HepG2 (cell line): Measurements from ENCODE around the gene PGC. TPM values are rescaled to one million over a fixed set of nuclear protein-coding genes. Genes with fewer than 3 reads are reported as not detected.
A peak's percentile ranks its signal among the peaks of the same experiment; 100 is the strongest.

Source experiments
- ARID2 ChIP-seq: sonication (generic); formaldehyde crosslinking; IDR thresholded peaks from 2 replicates; pipeline ENCODE4 v1.8.1; 2022; ENCODE audit warnings: mild to moderate bottlenecking, missing genetic modification reagents, borderline replicate concordance
- ERF ChIP-seq: IDR thresholded peaks from 2 replicates; pipeline ENCODE4 v1.6.1; 2018; ENCODE audit warnings: missing biosample characterization, missing genetic modification reagents
- ETV6 ChIP-seq: sonication (generic); formaldehyde crosslinking; conservative IDR thresholded peaks from 2 replicates; pipeline ENCODE4 v1.4.0; 2020; ENCODE audit warnings: missing genetic modification reagents
- FOSL1 ChIP-seq: sonication (generic); formaldehyde crosslinking; IDR thresholded peaks from 2 replicates; pipeline ENCODE4 v1.9.0; 2021; ENCODE audit warnings: missing genetic modification reagents, borderline replicate concordance
- GPN1 ChIP-seq: sonication (generic); formaldehyde crosslinking; IDR thresholded peaks from 2 replicates; pipeline ENCODE4 v1.5.1; 2020; ENCODE audit warnings: missing genetic modification reagents, borderline replicate concordance
- JUNB ChIP-seq: sonication (generic); formaldehyde crosslinking; IDR thresholded peaks from 2 replicates; pipeline ENCODE4 v1.8.0; 2022; ENCODE audit warnings: missing genetic modification reagents, mild to moderate bottlenecking, borderline replicate concordance
- KDM6A ChIP-seq: IDR thresholded peaks from 2 replicates; pipeline ENCODE4 v1.6.1; 2016; ENCODE audit warnings: low read depth
- ZBTB42 ChIP-seq: sonication (generic); formaldehyde crosslinking; IDR thresholded peaks from 2 replicates; pipeline ENCODE4 v1.5.0; 2020; ENCODE audit warnings: mild to moderate bottlenecking, missing genetic modification reagents
- ZNF329 ChIP-seq: sonication (generic); formaldehyde crosslinking; IDR thresholded peaks from 2 replicates; pipeline ENCODE4 v1.9.0; 2021; ENCODE audit warnings: low read depth, mild to moderate bottlenecking, missing genetic modification reagents
- polyA plus RNA-seq, 8 experiments: library from polyadenylated mRNA; depleted of rRNA in 3 of 8; stranded (reverse) in 7 of 8; unstranded in 1 of 8; fragments of >200 nt; fragmentation: Illumina TruSeq in 4 of 8; extraction: Trizol in 4 of 8; gene quantifications; 2 replicates each; pipeline versions ENCODE4 v1.2.1 to v1.2.3, GENCODE V29; 2011 to 2016; ENCODE audit warnings: low read depth in 4 of 8, missing spikeins in 1 of 8, mixed read lengths in 1 of 8; ENCODE audit not compliant: insufficient read depth in 1 of 8
- total RNA-seq, 5 experiments: library from RNA; depleted of rRNA; stranded (reverse); fragments of >200 nt; fragmentation: Illumina TruSeq; extraction: Trizol; gene quantifications; 2 replicates each; pipeline ENCODE4 v1.2.3, GENCODE V29; 2016; ENCODE audit warnings: low read depth in 1 of 5
- TF ChIP-seq, protein P1 (sequence below): sonication (generic); formaldehyde crosslinking; IDR thresholded peaks from 2 replicates; pipeline ENCODE4 v1.8.1; 2023; ENCODE audit warnings: missing genetic modification reagents, inconsistent platforms, borderline replicate concordance
- TF ChIP-seq, protein P2 (sequence below): sonication (generic); formaldehyde crosslinking; IDR thresholded peaks from 2 replicates; pipeline ENCODE4 v1.9.0; 2022; ENCODE audit warnings: low read depth, missing genetic modification reagents
- TF ChIP-seq, protein P3 (sequence below), 2 experiments: fragments of 450-650 bp in 1 of 2; sonication (generic) in 1 of 2; formaldehyde crosslinking in 1 of 2; IDR thresholded peaks; 2 replicates each; pipeline versions ENCODE4 v1.6.1 to v1.8.0; 2016 to 2022; ENCODE audit warnings: antibody characterized with exemption in 1 of 2, mild to moderate bottlenecking in 1 of 2, missing genetic modification reagents in 1 of 2
- TF ChIP-seq, protein P4 (sequence below): IDR thresholded peaks from 2 replicates; pipeline ENCODE4 v1.6.1; 2016; ENCODE audit warnings: mild to moderate bottlenecking

The PGC gene
- total and polyA plus RNA-seq, 2 of the 13 experiments (the other 11 are each of a cell fraction or from before 2014, with no cell fraction given), result 426 to 502 TPM

DNA sequence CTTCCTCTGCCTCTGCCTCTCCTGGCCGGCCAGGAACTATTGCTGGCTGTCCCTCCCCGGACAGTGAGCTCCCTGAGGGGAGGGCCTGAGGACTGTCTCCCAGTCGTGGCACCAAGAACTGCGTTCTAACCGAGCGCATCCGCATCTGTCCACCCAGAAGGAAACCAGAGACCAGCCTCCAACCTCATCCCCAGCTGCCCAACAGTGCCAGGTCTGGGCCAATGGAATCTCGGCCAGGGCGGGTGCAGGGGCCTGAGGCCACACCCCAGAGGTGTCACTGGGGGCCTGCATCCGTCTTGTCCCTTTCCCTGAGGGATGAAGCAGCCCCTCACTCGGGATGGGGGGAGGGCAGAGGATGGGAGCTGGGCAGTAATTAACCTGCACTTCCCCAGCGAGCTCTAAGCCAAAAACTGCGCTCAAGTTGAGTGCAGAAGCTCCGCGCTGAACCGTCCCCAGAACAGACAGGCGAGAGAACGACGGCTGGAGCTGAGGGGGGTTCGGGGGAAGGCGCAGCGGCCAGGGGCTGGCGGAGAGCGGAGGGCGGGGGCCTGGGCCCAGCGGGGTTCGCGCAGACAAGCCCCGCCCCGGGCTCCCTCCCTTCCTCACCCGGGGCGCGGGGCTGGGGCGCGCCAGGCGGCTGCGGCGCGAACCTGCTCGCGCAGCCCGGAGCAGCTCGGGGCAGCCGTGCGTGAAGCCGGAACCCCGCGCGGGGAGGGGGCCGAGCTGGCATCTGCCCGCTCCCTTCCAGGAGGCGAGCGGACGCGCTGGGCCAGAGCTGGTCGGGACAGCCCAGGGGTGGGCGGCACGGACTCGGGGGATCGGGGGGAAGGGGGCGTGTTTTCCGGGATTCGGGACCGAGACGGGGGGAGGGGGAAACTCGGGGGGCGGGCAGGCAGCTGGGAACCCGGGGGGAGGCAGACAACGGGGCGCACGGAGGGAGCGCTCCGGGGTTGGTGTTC lies 13.2 kb downstream of the PGC start (continued):
- TF ChIP-seq, protein P1, sequence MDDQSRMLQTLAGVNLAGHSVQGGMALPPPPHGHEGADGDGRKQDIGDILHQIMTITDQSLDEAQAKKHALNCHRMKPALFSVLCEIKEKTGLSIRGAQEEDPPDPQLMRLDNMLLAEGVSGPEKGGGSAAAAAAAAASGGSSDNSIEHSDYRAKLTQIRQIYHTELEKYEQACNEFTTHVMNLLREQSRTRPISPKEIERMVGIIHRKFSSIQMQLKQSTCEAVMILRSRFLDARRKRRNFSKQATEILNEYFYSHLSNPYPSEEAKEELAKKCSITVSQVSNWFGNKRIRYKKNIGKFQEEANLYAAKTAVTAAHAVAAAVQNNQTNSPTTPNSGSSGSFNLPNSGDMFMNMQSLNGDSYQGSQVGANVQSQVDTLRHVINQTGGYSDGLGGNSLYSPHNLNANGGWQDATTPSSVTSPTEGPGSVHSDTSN (CRISPR knock-in tag), result no peak
- TF ChIP-seq, protein P2, sequence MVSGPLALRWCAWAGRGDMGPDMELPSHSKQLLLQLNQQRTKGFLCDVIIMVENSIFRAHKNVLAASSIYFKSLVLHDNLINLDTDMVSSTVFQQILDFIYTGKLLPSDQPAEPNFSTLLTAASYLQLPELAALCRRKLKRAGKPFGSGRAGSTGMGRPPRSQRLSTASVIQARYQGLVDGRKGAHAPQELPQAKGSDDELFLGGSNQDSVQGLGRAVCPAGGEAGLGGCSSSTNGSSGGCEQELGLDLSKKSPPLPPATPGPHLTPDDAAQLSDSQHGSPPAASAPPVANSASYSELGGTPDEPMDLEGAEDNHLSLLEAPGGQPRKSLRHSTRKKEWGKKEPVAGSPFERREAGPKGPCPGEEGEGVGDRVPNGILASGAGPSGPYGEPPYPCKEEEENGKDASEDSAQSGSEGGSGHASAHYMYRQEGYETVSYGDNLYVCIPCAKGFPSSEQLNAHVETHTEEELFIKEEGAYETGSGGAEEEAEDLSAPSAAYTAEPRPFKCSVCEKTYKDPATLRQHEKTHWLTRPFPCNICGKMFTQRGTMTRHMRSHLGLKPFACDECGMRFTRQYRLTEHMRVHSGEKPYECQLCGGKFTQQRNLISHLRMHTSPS, result no peak; the same call in 1 of the 2 replicates
- TF ChIP-seq ZBTB42 (0 out of 2 replicates have a peak, but pooled peaks have one; percentile 30), ERF (CRISPR knock-in tag) (no peak; the same call in 1 of the 2 replicates), GPN1 (0 out of 2 replicates have a peak, but pooled peaks have one; percentile 8), FOSL1 (CRISPR knock-in tag) (no peak), ARID2 (0 out of 2 replicates have a peak, but pooled peaks have one; percentile 40), KDM6A (CRISPR knock-in tag) (no peak), ETV6 (CRISPR knock-in tag) (no peak), ZNF329 (peak; percentile 35; the same call in 1 of the 2 replicates), JUNB (CRISPR knock-in tag) (no peak)
- TF ChIP-seq, protein P3, sequence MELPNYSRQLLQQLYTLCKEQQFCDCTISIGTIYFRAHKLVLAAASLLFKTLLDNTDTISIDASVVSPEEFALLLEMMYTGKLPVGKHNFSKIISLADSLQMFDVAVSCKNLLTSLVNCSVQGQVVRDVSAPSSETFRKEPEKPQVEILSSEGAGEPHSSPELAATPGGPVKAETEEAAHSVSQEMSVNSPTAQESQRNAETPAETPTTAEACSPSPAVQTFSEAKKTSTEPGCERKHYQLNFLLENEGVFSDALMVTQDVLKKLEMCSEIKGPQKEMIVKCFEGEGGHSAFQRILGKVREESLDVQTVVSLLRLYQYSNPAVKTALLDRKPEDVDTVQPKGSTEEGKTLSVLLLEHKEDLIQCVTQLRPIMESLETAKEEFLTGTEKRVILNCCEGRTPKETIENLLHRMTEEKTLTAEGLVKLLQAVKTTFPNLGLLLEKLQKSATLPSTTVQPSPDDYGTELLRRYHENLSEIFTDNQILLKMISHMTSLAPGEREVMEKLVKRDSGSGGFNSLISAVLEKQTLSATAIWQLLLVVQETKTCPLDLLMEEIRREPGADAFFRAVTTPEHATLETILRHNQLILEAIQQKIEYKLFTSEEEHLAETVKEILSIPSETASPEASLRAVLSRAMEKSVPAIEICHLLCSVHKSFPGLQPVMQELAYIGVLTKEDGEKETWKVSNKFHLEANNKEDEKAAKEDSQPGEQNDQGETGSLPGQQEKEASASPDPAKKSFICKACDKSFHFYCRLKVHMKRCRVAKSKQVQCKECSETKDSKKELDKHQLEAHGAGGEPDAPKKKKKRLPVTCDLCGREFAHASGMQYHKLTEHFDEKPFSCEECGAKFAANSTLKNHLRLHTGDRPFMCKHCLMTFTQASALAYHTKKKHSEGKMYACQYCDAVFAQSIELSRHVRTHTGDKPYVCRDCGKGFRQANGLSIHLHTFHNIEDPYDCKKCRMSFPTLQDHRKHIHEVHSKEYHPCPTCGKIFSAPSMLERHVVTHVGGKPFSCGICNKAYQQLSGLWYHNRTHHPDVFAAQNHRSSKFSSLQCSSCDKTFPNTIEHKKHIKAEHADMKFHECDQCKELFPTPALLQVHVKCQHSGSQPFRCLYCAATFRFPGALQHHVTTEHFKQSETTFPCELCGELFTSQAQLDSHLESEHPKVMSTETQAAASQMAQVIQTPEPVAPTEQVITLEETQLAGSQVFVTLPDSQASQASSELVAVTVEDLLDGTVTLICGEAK (IDR thresholded peaks at IDR 0.05), result no peak
- TF ChIP-seq, protein P3 (CRISPR knock-in tag; IDR thresholded peaks at IDR 0.05), result peak; percentile 66; the same call in 1 of the 2 replicates
- TF ChIP-seq, protein P4, sequence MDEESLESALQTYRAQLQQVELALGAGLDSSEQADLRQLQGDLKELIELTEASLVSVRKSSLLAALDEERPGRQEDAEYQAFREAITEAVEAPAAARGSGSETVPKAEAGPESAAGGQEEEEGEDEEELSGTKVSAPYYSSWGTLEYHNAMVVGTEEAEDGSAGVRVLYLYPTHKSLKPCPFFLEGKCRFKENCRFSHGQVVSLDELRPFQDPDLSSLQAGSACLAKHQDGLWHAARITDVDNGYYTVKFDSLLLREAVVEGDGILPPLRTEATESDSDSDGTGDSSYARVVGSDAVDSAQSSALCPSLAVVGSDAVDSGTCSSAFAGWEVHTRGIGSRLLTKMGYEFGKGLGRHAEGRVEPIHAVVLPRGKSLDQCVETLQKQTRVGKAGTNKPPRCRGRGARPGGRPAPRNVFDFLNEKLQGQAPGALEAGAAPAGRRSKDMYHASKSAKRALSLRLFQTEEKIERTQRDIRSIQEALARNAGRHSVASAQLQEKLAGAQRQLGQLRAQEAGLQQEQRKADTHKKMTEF, result no peak
